Dendritic cell treated with granulocyte-macrophage colony-stimulating factor and Interleukin-4, amounts not matched to agents 40 ng/mL and 50 ng/mL, for 4 days (primary cell): ENCODE results near the gene ALKBH6.
"Not testable (repeated sequence)": the region's sequence is repeated elsewhere in the genome, so short reads cannot be mapped to it uniquely, and the experiment has no call there.

ENCODE experiments used
- H3K27ac Mint-ChIP-seq: one replicate; pipeline ENCODE4 v1.8.0; 2022; ENCODE audit warnings: mild to moderate bottlenecking, mixed read lengths
- H3K27me3 Mint-ChIP-seq: one replicate; pipeline ENCODE4 v1.8.0; 2022; ENCODE audit warnings: mild to moderate bottlenecking, mixed read lengths
- H3K36me3 Mint-ChIP-seq: one replicate; pipeline ENCODE4 v1.8.0; 2022; ENCODE audit warnings: low read depth, mixed read lengths
- H3K4me1 Mint-ChIP-seq: one replicate; pipeline ENCODE4 v1.8.0; 2022; ENCODE audit warnings: low read depth, mixed read lengths
- H3K4me3 Mint-ChIP-seq: one replicate; pipeline ENCODE4 v1.8.0; 2022; ENCODE audit warnings: mild to moderate bottlenecking, moderate library complexity, mixed read lengths
- H3K9me3 Mint-ChIP-seq: one replicate; pipeline ENCODE4 v1.8.0; 2022; ENCODE audit warnings: mixed read lengths
- intact Hi-C: fragments of 100-400 bp; cut with micrococcal nuclease; formaldehyde crosslinking; loops from one replicate; pipeline ENCODE4 v1.15.0; 2022

ALKBH6 gene

DNA sequence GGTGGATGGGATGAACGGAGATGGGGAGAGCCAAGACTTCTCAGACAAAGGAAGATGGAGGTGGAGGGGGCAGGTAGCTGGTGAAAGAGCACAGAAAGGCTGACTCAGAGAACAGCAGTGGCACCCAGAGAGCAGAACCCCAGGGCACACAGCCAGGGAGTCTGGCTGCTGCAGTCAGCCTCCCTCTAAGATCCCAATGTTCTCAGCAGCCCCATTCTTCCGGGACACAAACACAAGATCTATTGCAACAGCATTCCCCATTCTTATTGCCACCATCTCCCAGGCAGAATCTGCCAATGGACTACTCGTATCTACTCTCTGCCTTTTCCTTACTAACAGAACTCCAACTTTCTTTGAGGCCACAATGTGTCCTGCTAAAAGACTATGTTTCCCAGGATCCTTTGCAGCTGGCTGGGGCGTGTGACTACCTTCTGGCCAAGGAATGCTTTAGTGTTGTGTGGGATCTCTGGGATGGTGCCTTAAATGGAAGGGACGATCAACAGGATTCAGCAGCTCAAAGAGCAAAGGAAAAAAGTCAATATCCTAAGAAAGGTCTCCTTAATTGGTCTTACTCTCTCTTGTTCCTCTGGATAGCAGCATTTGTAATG lies 32.5 kb upstream of the ALKBH6 start:
- H3K36me3 Mint-ChIP-seq = peaks cover 18% of the 10 kb centered on the region
- H3K4me3 Mint-ChIP-seq = no peak overlapping the region
- H3K9me3 Mint-ChIP-seq = no peaks in the 10 kb centered on the region
- H3K4me1 Mint-ChIP-seq = peaks cover 21% of the 10 kb centered on the region
- no peaks in the 10 kb centered on the region for H3K27me3 Mint-ChIP-seq
- no peak overlapping the region for H3K27ac Mint-ChIP-seq
- intact Hi-C loops = no loop called here

DNA sequence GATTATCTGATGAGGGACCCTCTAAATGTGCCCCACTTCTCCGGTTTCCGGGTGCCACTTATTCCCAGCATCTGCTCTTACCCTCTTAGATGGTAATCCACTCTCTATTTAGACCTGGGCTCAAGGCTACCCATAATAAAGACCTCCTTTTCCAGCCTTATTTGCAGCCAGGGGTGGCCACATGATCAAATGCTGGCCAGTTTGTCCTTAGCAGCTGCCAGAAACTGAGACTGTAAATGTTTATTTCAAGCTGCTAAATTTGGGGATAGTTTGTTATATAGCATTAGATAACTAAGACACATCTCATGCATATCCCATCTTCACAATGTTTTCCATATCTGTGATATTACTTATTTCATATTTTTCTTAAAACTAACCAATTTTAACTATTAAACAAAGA lies 29.9 kb upstream of the ALKBH6 start:
- intact Hi-C loops = no loop called here
- Mint-ChIP-seq H3K36me3 (peaks cover 28% of the 10 kb centered on the region), H3K27me3 (no peaks in the 10 kb centered on the region), H3K9me3 (no peaks in the 10 kb centered on the region), H3K27ac (no peak overlapping the region), H3K4me1 (peaks cover 13% of the 10 kb centered on the region), H3K4me3 (no peak overlapping the region)

DNA sequence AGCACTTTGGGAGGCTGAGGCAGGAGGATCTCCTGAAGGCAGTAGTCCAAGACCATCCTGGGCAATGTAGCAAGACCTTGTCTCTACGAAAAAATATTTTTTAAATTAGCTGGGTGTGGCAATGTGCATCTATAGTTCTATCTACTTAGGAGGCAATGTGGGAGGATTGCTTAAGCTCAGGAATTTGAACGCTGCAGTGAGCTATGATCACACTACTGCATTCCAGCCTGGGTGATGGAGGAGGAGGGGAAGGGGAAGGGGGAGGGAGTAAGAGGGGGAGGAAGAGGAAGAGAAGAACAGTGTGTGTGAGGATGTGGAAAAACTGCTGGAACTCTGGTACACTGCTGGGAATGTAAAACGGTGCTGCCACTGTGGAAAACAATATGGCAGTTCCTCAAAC lies 27.8 kb upstream of the ALKBH6 start:
- H3K9me3 Mint-ChIP-seq = no peaks in the 10 kb centered on the region
- intact Hi-C loops = no loop called here
- peaks cover 45% of the 10 kb centered on the region for H3K36me3 Mint-ChIP-seq
- H3K27me3 Mint-ChIP-seq = no peaks in the 10 kb centered on the region
- no peak overlapping the region for H3K4me3 Mint-ChIP-seq
- H3K27ac Mint-ChIP-seq = no peak overlapping the region
- peaks cover 18% of the 10 kb centered on the region for H3K4me1 Mint-ChIP-seq

DNA sequence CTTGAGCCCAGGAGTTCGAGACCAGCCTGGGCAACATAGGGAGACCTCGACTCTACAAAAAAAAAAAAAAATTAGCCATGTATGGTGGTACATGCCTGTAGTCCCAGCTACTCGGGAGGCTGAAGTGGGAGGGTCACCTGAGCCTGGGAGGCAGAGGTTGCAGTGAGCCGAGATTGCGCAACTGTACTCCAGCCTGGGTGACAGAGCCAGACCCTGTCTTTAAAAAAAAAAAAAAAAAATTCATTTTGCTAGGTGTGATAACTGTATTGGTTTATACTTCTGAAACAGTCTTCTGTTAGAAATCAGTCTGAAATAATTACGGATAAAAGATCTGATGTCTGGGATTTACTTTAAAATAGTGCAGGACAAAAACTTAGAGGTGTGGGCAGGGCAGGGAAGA lies 27.1 kb upstream of the ALKBH6 start:
- H3K4me1 Mint-ChIP-seq = peaks cover 21% of the 10 kb centered on the region
- intact Hi-C loops, H3K4me3 Mint-ChIP-seq, H3K27me3 Mint-ChIP-seq, H3K27ac Mint-ChIP-seq, H3K9me3 Mint-ChIP-seq: not testable (repeated sequence)
- peaks cover 47% of the 10 kb centered on the region for H3K36me3 Mint-ChIP-seq

DNA sequence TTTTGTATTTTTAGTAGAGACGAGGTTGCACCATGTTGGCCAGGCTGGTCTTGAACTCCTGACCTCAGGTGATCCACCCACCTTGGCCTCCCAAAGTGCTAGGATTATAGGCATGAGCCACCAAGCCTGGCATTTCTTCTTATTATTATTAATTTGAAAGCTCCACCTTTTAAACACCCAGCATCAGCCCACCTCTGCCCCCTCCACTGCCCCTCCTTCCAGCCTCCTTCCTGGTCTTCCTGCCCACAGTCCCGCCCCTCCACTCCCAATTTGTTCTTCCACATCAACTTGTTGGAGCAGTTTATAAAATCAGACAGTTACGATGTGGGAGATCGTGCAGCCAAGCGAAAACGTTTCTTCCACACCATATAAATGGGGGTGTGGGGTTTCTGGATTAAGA lies 26.5 kb upstream of the ALKBH6 start:
- H3K4me3 Mint-ChIP-seq = no peak overlapping the region
- H3K27me3 Mint-ChIP-seq = no peaks in the 10 kb centered on the region
- H3K27ac Mint-ChIP-seq = no peak overlapping the region
- intact Hi-C loops = no loop called here
- no peaks in the 10 kb centered on the region for H3K9me3 Mint-ChIP-seq
- peaks cover 50% of the 10 kb centered on the region for H3K36me3 Mint-ChIP-seq
- H3K4me1 Mint-ChIP-seq = peaks cover 26% of the 10 kb centered on the region

DNA sequence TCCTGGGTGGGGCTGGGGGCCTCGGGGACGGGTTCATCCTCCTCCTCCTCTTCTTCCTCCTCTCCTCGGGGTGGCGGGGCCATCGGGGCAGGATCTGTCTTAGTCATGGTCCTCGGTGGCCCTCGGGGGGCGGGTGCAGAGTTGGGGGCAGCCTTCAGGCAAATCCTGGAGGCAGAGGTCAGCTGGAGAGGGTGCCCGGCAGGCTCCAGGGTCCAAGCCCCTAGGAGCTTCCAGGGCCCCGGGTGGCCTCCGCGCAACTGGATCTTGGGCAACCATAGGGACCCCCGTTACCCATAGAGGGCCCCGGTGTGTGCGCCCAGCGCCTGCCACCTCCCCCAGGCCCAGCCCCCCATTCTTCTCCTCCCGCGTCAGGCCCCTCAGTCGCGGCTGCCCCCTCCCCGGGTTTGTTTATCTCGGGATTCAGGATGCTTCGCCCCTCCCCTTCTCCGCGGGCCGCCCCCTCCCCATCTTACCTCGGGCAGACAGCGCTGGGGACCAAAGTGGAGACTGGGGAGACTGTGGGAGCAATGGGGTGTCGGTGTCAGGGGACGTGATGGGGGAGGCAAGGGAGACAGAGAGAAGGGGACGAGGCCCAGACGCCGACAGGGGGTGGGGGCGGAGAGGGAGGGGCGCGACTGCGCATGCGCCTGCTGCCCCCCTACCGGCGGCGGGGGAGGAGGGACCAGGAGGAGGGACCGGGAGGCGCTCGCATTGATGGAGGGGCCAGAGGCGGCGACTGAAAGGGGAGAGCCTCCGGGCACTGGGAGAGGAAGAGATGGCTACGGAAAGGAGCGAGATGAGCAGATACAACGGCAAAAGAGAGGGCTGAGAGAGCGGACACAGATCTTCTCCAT lies 18.5 kb upstream of the ALKBH6 start, which contains the start of gene CLIP3:
CLIP3 (minus strand) TSS at position 623 of the 854 bp plus-strand sequence; CDS start at position 107, 516 bp downstream.
- Mint-ChIP-seq H3K4me1 (peaks cover 25% of the 10 kb centered on the region), H3K36me3 (peaks cover 35% of the 10 kb centered on the region), H3K27me3 (peaks cover 18% of the 10 kb centered on the region), H3K9me3 (no peaks in the 10 kb centered on the region), H3K27ac (no peak within 1 kb of the TSS), H3K4me3 (no peak within 1 kb of the TSS)
- intact Hi-C loops = no loop called here

DNA sequence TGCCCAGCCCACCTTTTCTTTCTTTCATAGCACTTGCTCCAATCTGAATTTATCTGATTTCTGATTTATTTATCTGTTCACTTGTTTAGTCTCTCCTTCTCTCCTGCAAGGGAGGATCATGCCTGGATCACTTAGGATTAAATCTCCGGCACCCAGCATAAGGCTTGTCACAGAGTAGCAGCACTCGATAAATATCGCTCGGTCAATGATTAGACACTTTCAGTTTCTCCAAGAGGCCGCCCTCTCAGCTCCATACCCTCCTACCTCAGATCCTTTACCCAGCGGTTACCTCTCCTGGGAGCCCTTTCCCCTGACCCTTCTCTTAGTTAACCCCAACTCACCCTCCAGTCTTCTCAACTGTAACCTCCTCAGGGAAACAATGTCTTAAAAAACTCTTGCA lies 17.3 kb upstream of the ALKBH6 start:
- Mint-ChIP-seq H3K27me3 (peaks cover 18% of the 10 kb centered on the region), H3K27ac (no peak overlapping the region)
- intact Hi-C loops = no loop called here

DNA sequence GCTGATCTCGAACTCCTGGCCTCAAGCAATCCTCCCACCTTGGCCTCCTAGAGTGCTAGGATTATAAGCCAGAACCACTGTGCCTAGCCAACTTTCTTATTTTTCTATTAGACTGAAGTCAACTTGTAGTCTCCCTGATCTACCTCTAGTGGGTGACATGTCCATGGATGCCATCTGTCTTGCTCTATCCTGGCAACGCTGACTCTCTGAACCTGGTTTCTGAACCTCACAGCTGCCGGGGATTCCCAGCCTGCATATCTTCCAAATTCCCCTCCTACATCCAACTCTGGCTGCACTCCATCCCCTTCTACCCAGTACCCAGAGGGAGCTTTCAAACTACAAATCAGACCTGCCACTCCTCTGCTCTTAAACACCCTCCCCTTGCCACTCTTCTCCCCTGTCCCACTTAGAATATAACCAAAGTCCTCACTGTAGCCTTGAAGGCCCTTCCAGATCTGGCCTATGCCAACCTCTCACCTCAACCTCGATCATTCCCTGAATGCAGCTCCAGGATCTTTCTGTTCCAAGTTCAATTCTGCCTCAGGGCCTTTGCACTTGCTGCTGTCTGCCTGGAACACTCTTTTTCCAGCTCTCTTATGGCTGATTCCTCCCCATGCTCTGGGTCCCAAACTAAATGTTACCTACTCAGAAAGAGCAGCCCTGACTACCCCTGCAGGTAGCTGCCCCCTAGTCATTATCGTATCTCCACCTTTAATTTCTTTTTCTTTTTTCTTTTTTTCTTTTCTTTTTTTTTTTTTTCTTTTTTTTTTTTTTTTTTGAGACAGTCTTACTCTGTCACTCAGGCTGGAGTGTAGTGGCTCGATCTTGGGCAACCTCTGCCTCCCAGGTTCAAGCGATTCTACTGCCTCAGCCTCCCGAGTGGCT lies 16.5 kb upstream of the ALKBH6 start:
- Mint-ChIP-seq H3K36me3 (peaks cover 20% of the 10 kb centered on the region), H3K9me3 (no peaks in the 10 kb centered on the region), H3K27ac (no peak overlapping the region), H3K4me3 (no peak overlapping the region), H3K4me1 (peaks cover 11% of the 10 kb centered on the region), H3K27me3 (peaks cover 18% of the 10 kb centered on the region)
- intact Hi-C loops = no loop called here

More for the DNA sequence above, 17.3 kb upstream of the ALKBH6 start:
- Mint-ChIP-seq H3K4me1 (peaks cover 16% of the 10 kb centered on the region), H3K4me3 (no peak overlapping the region), H3K36me3 (peaks cover 26% of the 10 kb centered on the region), H3K9me3 (no peaks in the 10 kb centered on the region)

DNA sequence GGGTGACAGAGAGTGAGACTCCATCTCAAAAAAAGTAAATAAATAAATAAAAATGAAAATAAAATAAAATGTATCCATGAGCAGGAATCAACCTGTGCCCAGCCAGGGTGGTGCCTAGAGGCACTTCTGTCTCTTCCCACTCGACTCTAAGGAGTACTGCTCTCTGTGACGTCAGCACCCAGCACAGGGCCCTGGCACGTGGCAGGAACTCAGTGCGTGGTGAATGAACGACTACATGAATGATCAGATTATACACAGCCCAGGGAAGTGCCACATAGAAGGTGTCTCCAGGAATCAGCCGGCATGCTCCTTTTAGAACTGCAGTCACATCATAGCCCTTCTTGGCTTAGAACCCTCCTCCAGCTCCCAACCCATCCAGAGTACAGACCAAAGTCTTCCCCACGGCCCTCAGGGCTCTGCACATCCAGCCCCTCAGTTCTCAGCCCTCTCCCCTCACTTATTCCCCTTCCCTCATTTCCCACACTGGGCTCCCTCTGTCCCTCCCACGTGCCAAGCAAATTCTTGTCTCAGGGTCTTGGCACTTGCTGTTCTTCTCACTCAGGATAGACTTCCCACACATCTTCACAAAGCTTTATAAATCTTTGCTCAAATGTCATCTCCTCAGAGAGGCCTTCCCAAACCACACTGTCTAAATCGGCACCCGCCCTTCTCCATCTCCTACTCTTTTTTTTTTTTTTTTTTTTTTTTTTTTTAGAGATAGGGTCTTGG lies 14.5 kb upstream of the ALKBH6 start:
- intact Hi-C loops = no loop called here
- H3K27ac Mint-ChIP-seq = no peak overlapping the region
- peaks cover 6% of the 10 kb centered on the region for H3K36me3 Mint-ChIP-seq
- no peak overlapping the region for H3K4me3 Mint-ChIP-seq
- H3K9me3 Mint-ChIP-seq = no peaks in the 10 kb centered on the region
- peaks cover 7% of the 10 kb centered on the region for H3K4me1 Mint-ChIP-seq
- H3K27me3 Mint-ChIP-seq = peaks cover 14% of the 10 kb centered on the region

DNA sequence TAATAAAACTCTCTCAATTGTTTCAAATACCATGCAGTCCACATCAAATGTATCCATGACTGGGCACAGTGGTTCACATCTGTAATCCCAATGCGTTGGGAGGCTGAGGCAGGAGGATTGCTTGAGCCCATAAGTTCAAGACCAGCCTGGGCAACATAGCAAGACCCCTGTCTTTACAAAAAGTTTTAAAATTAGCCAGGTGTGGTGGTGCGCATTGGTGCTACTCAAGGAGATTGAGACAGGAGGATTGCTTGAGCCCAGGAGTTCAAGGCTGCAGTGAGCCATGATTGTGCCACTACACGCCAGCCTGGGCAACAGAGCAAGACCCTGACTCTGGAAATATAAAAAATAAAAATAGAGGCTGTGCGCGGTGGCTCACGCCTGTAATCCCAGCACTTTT lies 13.7 kb upstream of the ALKBH6 start:
- peaks cover 10% of the 10 kb centered on the region for H3K27me3 Mint-ChIP-seq
- H3K4me1 Mint-ChIP-seq = peaks cover 5% of the 10 kb centered on the region
- intact Hi-C loops = no loop called here
- H3K9me3 Mint-ChIP-seq = no peaks in the 10 kb centered on the region
- H3K36me3 Mint-ChIP-seq = peaks cover 12% of the 10 kb centered on the region
- H3K27ac Mint-ChIP-seq = no peak overlapping the region
- H3K4me3 Mint-ChIP-seq = no peak overlapping the region

DNA sequence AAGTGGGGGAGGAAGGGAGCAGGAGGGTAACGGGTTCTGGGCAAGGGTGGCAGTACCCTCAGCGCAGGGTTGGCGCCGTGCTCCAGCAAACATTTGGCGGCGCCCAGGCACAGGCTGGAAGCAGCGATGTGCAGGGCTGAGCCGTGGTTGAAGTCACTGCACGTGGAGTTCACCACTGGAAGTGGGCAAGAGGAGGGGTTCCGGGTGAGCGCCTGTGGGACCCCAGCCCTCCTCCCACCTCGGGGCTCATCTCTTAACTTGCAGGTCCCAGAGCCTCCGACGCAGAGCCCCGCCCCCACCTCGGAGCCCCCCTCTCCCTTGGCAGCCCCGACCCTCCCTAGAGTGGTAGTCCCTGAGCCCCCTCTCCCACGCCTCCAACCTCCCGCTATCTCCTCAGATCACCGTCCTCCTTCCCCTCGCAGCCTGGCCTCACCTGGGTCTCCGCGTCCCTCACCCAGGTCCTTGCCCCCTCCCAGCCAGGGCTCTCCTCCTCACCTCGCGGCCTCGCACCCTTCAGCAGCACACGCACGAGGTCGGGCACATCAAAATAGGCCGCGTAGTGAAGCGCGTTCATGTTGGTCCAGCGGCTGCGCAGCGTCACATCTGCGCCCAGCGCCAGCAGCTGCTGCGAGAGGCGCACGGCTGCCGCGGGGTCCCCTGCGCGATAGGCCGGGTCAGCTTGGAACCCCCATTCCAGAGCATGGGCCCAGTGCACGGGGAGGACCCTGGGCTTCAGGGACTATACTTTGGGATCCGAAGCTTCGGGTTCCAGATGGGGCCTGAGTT lies 12.3 kb upstream of the ALKBH6 start:
- Mint-ChIP-seq H3K4me1 (no peaks in the 10 kb centered on the region), H3K27ac (no peak overlapping the region), H3K27me3 (no peaks in the 10 kb centered on the region), H3K4me3 (no peak overlapping the region), H3K9me3 (no peaks in the 10 kb centered on the region), H3K36me3 (peaks cover 12% of the 10 kb centered on the region)
- intact Hi-C loops = no loop called here

DNA sequence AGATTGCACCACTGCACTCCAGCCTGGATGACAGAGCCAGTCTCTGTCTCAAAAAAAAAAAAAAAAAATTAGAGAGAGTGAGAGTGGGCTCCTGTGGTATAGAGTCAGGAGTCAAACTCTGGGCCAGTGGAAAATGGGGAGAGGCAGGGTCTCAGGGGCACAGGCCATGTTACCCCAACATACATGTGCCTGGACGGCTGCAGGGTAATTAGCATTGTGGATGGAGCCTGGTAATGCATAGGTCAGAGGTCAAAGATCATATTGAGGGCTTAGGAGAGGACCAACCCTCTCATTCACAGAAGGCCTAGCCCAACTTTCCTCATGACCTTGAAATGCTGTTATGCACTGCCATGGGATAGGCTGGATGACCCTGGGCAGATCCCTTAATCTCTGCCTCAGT lies 11.5 kb upstream of the ALKBH6 start:
- intact Hi-C loops = no loop called here
- Mint-ChIP-seq H3K27ac (no peak overlapping the region), H3K4me1 (no peaks in the 10 kb centered on the region)

DNA sequence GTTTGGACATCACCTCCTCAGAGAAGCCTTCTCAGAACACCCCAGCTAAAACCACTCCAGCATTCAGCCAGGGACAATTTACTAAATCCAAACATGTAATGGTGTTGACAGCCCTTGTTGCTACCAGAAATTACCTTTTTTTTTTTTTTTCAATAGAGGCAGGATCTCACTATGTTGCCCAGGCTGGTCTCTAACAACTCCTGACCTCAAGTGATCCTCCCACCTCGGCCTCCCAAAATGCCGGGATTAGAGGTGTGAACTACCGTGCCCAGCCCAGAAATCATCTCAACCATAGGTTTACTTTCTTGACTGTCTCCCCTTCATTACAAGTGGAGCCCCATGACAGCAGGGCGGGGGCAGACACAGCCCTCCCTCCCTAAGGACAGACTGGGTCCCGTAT lies 9.4 kb upstream of the ALKBH6 start:
- intact Hi-C loops = no loop called here
- no peak overlapping the region for H3K4me3 Mint-ChIP-seq
- H3K9me3 Mint-ChIP-seq = no peaks in the 10 kb centered on the region
- no peak overlapping the region for H3K27ac Mint-ChIP-seq
- no peaks in the 10 kb centered on the region for H3K27me3 Mint-ChIP-seq
- no peaks in the 10 kb centered on the region for H3K4me1 Mint-ChIP-seq
- peaks cover 12% of the 10 kb centered on the region for H3K36me3 Mint-ChIP-seq

More for the DNA sequence above, 11.5 kb upstream of the ALKBH6 start:
- Mint-ChIP-seq H3K9me3 (no peaks in the 10 kb centered on the region), H3K36me3 (peaks cover 12% of the 10 kb centered on the region), H3K4me3 (no peak overlapping the region), H3K27me3 (no peaks in the 10 kb centered on the region)
